GM23248 (cell line): ENCODE data around the gene PLVAP. TPM values are rescaled to one million over a fixed set of nuclear protein-coding genes. Genes with fewer than 3 reads are reported as not detected.
"Not testable (repeated sequence)": the region's sequence is repeated elsewhere in the genome, so short reads cannot be mapped to it uniquely, and the experiment has no call there.

Experiments
- DNase-seq: peaks from one replicate; pipeline ENCODE4 v3.0.0-alpha.2; 2015
- H2AFZ ChIP-seq: fragments of 200-600 bp; sonication (generic); 2 replicates; pipeline ENCODE4 v1.6.1; 2016; ENCODE audit warnings: antibody characterized with exemption
- H3F3A ChIP-seq: fragments of 200-600 bp; sonication (generic); 2 replicates; pipeline ENCODE4 v1.6.1; 2016; ENCODE audit warnings: mild to moderate bottlenecking, antibody characterized with exemption, mixed run types; ENCODE audit not compliant: insufficient read depth
- H3K27ac ChIP-seq: fragments of 200-600 bp; sonication (generic); 2 replicates; pipeline ENCODE4 v1.5.1; 2016; ENCODE audit warnings: mild to moderate bottlenecking
- H3K27me3 ChIP-seq: fragments of 200-600 bp; sonication (generic); replicated peaks from 2 replicates; pipeline ENCODE4 v1.6.1; 2016; ENCODE audit warnings: mild to moderate bottlenecking; ENCODE audit not compliant: insufficient read depth
- H3K36me3 ChIP-seq: fragments of 200-600 bp; sonication (generic); 2 replicates; pipeline ENCODE4 v1.6.1; 2016; ENCODE audit warnings: low read depth, mild to moderate bottlenecking
- H3K4me1 ChIP-seq: fragments of 200-600 bp; sonication (generic); 2 replicates; pipeline ENCODE4 v1.6.1; 2016; ENCODE audit warnings: mild to moderate bottlenecking; ENCODE audit not compliant: insufficient read depth
- H3K4me2 ChIP-seq: fragments of 200-600 bp; sonication (generic); one replicate; pipeline ENCODE4 v1.6.1; 2016; ENCODE audit warnings: mild to moderate bottlenecking; ENCODE audit not compliant: unreplicated experiment
- H3K4me3 ChIP-seq: fragments of 200-600 bp; sonication (generic); 2 replicates; pipeline ENCODE4 v1.5.1; 2016; ENCODE audit warnings: mild to moderate bottlenecking
- H3K79me2 ChIP-seq: fragments of 200-600 bp; sonication (generic); 2 replicates; pipeline ENCODE4 v1.6.1; 2016; ENCODE audit warnings: mild to moderate bottlenecking; ENCODE audit not compliant: insufficient read depth
- H3K9ac ChIP-seq: fragments of 200-600 bp; sonication (generic); 2 replicates; pipeline ENCODE4 v1.6.1; 2016; ENCODE audit warnings: mild to moderate bottlenecking
- H3K9me2 ChIP-seq: fragments of 200-600 bp; sonication (generic); 2 replicates; pipeline ENCODE4 v1.6.1; 2016; ENCODE audit warnings: mixed run types, mild to moderate bottlenecking, moderate library complexity; ENCODE audit not compliant: insufficient read depth
- H3K9me3 ChIP-seq: fragments of 200-600 bp; sonication (generic); one replicate; pipeline ENCODE4 v1.6.1; 2017; ENCODE audit warnings: low read depth
- H4K20me1 ChIP-seq: fragments of 200-600 bp; sonication (generic); 2 replicates; pipeline ENCODE4 v1.6.0; 2016; ENCODE audit not compliant: insufficient read depth
- EZH2 ChIP-seq: fragments of 200-600 bp; sonication (generic); IDR thresholded peaks from 2 replicates; pipeline ENCODE4 v1.6.1; 2018; ENCODE audit warnings: antibody characterized with exemption, mild to moderate bottlenecking; ENCODE audit not compliant: insufficient read depth, poor library complexity, severe bottlenecking
- EZH2phosphoT487 ChIP-seq: fragments of 200-600 bp; sonication (generic); IDR thresholded peaks from 2 replicates; pipeline ENCODE4 v1.6.1; 2018; ENCODE audit warnings: antibody characterized with exemption, moderate library complexity, mild to moderate bottlenecking, low read depth; ENCODE audit not compliant: insufficient read depth
- WGBS, 2 experiments: methylation state at CpG; one replicate each; pipeline ENCODE4 v1.1.6; 2015 to 2017; ENCODE audit warnings: low lambda C conversion rate in 2 of 2, low coverage in 1 of 2; ENCODE audit errors: missing lambda C conversion rate in 2 of 2; 5-methylcytosine and 5-hydroxymethylcytosine counted together
- in situ Hi-C: fragments of 300-500 bp; cut with MboI; formaldehyde crosslinking; loops from 2 replicates; pipeline ENCODE4 v1.15.0; 2020
- polyA plus RNA-seq: library from polyadenylated mRNA; unstranded; fragments of >200 nt; fragmentation: Nextera tagmentation; extraction: Ambion mirVana; gene quantifications from 2 replicates; pipeline ENCODE4 v1.2.1, GENCODE V29; 2016
- total RNA-seq: library from RNA; depleted of rRNA; stranded (reverse); fragments of >200 nt; shearing (Covaris generic); gene quantifications from 2 replicates; pipeline ENCODE4 v1.2.3, GENCODE V29; 2014

Gene PLVAP
- total and polyA plus RNA-seq, 2 experiments from 2014 or later: not detected

GRCh38 chr19:17379221-17379631 lies 2.1 kb upstream of the PLVAP start:
- H3K4me2 ChIP-seq: no peak overlapping the region
- no peaks in the 10 kb centered on the region for H3K79me2 ChIP-seq
- no peaks in the 10 kb centered on the region for H3K9me3 ChIP-seq
- H2AFZ ChIP-seq: no peak overlapping the region
- in situ Hi-C loops: no loop called here
- no peak overlapping the region for H3K27ac ChIP-seq
- peaks cover 5% of the 10 kb centered on the region; the same call in 1 of the 2 replicates for H3K4me1 ChIP-seq
- H4K20me1 ChIP-seq: no peaks in the 10 kb centered on the region
- DNase-seq: no peak
- 49 to 59% methylated on average over 13 to 14 of the region's 14 CpGs for WGBS, 2 experiments
- no peaks in the 10 kb centered on the region for H3K36me3 ChIP-seq
- TF ChIP-seq EZH2 (no peak), EZH2phosphoT487 (no peak)
- H3K27me3 ChIP-seq: 0 out of 2 replicates have a peak, but pooled peaks cover 8% of the 10 kb centered on the region
- no peak overlapping the region for H3K9ac ChIP-seq
- no peaks in the 10 kb centered on the region for H3F3A ChIP-seq
- no peaks in the 10 kb centered on the region for H3K9me2 ChIP-seq
- no peak overlapping the region for H3K4me3 ChIP-seq

- no peak for DNase-seq
- TF ChIP-seq EZH2: no peak
- Histone ChIP-seq H3K4me3 (no peak overlapping the region), H3K27ac (no peak overlapping the region), H2AFZ (no peak overlapping the region), H3K9me3 (no peaks in the 10 kb centered on the region), H3K4me1 (peaks cover 5% of the 10 kb centered on the region; the same call in 1 of the 2 replicates), H3F3A (no peaks in the 10 kb centered on the region), H3K36me3 (no peaks in the 10 kb centered on the region), H4K20me1 (no peaks in the 10 kb centered on the region), H3K4me2 (no peak overlapping the region), H3K79me2 (no peaks in the 10 kb centered on the region), H3K27me3 (0 out of 2 replicates have a peak, but pooled peaks cover 8% of the 10 kb centered on the region), H3K9ac (no peak overlapping the region), H3K9me2 (no peaks in the 10 kb centered on the region)
- WGBS, 2 experiments: 66 to 72% methylated on average over 13 of the region's 13 CpGs
- in situ Hi-C loops: no loop called here
Observed at GRCh38 chr19:17378271-17378670, 1.1 kb upstream of the PLVAP start.

DNA sequence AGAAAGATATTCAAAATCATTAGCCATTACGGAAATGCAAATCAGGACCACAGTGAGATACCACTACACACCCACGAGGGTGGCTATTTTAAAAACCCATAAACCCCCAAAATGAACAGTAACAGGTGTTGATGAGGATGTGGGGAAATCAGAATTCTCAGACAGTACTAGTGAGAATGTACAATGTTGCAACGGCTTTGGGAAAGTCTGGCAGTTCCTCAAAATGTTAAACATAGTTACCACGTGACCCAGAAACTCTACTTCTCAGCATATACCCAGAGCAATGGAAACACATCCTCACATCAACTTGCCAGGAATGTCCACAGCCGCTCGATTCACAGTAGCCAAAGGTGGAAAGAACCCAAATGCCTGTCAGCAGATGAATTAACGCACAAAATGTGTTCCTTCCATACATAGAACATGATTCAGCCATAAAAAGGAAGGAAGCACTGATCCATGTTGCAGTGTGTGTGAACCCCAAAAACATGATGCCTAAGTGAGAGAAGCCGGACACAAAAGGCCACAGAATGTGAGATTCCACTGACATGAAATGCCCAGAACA lies 7.0 kb downstream of the PLVAP start:
- DNase-seq: peak; percentile 32
- no peaks in the 10 kb centered on the region for H3K4me1 ChIP-seq
- no peaks in the 10 kb centered on the region for H3K36me3 ChIP-seq
- no peak overlapping the region for H3K4me2 ChIP-seq
- in situ Hi-C loops: no loop called here
- H3K27ac ChIP-seq: no peak overlapping the region
- no peaks in the 10 kb centered on the region for H3K27me3 ChIP-seq
- H3K9me3 ChIP-seq: no peaks in the 10 kb centered on the region
- 33 to 37% methylated on average over 8 of the region's 8 CpGs for WGBS, 2 experiments
- H3F3A ChIP-seq: no peaks in the 10 kb centered on the region
- H3K4me3 ChIP-seq: no peak overlapping the region
- TF ChIP-seq EZH2phosphoT487 (no peak), EZH2 (no peak)
- no peaks in the 10 kb centered on the region for H4K20me1 ChIP-seq
- H2AFZ ChIP-seq: no peak overlapping the region
- H3K79me2 ChIP-seq: no peaks in the 10 kb centered on the region
- no peak overlapping the region for H3K9ac ChIP-seq
- H3K9me2 ChIP-seq: no peaks in the 10 kb centered on the region

DNA sequence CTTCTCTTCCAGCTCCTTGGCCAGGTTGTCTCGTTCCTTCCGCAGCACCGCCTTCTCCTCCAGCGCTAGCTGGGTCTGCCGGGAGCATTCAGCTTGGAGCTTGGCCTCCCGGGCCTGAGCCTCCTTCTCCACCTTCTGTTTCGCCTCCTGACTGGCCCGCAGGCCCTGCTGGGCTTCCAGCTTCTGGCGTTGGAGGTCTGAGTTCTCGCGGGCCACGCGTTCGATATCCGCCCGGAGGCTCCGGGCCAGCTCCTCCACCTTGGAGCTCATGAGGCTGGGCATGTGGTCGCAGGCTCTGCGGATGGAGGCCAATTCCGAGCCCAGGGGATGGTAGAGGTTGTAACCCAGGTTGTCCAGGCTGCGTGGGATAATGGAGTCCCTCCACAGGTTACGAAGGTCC lies 11.8 kb downstream of the PLVAP start:
- Histone ChIP-seq H3K79me2 (no peaks in the 10 kb centered on the region), H3K4me2 (no peak overlapping the region), H3K4me1 (no peaks in the 10 kb centered on the region), H4K20me1 (no peaks in the 10 kb centered on the region), H3K9me2 (no peaks in the 10 kb centered on the region), H2AFZ (no peak overlapping the region), H3F3A (no peaks in the 10 kb centered on the region), H3K36me3 (no peaks in the 10 kb centered on the region), H3K4me3 (no peak overlapping the region), H3K27ac (no peak overlapping the region), H3K9ac (no peak overlapping the region), H3K9me3 (no peaks in the 10 kb centered on the region), H3K27me3 (no peaks in the 10 kb centered on the region; the same call in 1 of the 2 replicates)
- in situ Hi-C loops: no loop called here
- 72 to 74% methylated on average over 22 of the region's 22 CpGs for WGBS, 2 experiments
- TF ChIP-seq EZH2phosphoT487 (no peak), EZH2 (no peak)
- no peak for DNase-seq

DNA sequence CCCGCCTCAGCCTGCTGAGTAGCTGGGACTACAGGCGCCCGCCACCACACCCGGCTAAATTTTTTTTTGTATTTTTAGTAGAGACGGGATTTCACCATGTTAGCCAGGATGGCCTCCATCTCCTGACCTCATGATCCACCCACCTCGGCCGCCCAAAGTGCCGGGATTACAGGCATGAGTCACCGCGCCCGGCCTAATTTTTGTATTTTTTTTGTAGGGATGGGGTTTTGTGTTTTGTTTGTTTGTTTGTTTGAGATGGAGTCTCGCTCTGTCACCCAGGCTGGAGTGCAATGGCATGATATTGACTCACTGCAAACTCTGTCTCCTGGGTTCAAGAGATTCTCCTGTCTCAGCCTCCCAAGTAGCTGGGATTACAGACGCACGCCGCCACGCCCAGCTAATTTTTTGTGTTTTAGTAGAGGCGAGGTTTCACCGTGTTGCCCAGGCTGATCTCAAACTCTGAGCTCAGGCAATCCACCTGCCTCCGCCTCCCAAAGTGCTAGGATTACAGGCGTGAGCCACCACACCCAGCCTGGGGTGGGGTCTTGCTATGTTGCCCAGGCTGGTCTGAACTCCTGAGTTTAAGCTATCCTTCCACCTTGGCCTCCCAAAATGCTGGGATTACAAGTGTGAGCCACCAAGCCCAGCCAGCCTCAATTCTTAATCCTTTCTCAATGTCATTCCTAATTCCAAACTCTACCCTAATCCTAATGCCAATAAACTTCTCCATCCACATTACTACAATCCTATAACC lies 13.1 kb downstream of the PLVAP start:
- DNase-seq, H3K4me1 ChIP-seq, H3K9me3 ChIP-seq, H3K27me3 ChIP-seq, in situ Hi-C loops, H4K20me1 ChIP-seq, H3K9ac ChIP-seq, H3K36me3 ChIP-seq, H3K4me3 ChIP-seq, H3K4me2 ChIP-seq, H3K79me2 ChIP-seq, H3K27ac ChIP-seq, H2AFZ ChIP-seq, H3K9me2 ChIP-seq, H3F3A ChIP-seq: not testable (repeated sequence)
- 88 to 89% methylated on average over 17 to 20 of the region's 20 CpGs for WGBS, 2 experiments
